22Rv1 (cell line): ENCODE data around the gene SV2C.

Source experiments
- H3K27ac ChIP-seq: fragments of 450-650 bp; 2 replicates; pipeline ENCODE4 v1.5.1; 2017
- ZFX ChIP-seq: fragments of 450-650 bp; IDR thresholded peaks from 2 replicates; pipeline ENCODE4 v1.6.1; 2017; ENCODE audit warnings: antibody characterized with exemption, borderline replicate concordance
- TF ChIP-seq, protein P1 (sequence below): fragments of 450-650 bp; IDR thresholded peaks from 2 replicates; pipeline ENCODE4 v1.5.1; 2017; ENCODE audit warnings: mild to moderate bottlenecking

Gene SV2C

DNA sequence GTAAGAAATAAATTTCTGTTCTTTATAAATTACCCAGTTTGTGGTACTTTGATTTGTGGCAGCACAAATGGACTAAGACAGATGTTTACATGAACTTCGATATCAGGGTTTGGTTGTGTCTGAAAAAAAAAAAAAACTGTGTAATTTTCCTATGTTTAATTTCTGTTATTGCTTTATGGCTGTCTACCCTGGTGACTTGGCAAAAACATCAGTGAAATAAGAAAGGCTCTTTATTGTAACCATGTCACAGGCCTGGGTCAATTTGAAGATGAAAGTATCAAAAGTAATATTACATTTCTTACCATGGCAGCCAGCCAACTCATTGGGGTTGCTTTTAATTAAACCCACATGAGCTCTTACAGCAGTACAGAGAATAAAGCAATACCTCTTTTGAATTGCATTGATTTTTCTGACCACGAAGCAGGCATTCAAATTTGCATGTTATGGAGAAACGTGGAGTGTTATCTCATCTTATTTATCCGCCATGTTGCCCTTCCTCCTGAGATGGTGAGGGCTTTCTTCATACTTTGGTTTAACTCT is 20.6 kb upstream of the SV2C start:
- TF ChIP-seq, protein P1, sequence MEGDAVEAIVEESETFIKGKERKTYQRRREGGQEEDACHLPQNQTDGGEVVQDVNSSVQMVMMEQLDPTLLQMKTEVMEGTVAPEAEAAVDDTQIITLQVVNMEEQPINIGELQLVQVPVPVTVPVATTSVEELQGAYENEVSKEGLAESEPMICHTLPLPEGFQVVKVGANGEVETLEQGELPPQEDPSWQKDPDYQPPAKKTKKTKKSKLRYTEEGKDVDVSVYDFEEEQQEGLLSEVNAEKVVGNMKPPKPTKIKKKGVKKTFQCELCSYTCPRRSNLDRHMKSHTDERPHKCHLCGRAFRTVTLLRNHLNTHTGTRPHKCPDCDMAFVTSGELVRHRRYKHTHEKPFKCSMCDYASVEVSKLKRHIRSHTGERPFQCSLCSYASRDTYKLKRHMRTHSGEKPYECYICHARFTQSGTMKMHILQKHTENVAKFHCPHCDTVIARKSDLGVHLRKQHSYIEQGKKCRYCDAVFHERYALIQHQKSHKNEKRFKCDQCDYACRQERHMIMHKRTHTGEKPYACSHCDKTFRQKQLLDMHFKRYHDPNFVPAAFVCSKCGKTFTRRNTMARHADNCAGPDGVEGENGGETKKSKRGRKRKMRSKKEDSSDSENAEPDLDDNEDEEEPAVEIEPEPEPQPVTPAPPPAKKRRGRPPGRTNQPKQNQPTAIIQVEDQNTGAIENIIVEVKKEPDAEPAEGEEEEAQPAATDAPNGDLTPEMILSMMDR = no peak
- no peak for TF ChIP-seq ZFX
- H3K27ac ChIP-seq = no peak overlapping the region

DNA sequence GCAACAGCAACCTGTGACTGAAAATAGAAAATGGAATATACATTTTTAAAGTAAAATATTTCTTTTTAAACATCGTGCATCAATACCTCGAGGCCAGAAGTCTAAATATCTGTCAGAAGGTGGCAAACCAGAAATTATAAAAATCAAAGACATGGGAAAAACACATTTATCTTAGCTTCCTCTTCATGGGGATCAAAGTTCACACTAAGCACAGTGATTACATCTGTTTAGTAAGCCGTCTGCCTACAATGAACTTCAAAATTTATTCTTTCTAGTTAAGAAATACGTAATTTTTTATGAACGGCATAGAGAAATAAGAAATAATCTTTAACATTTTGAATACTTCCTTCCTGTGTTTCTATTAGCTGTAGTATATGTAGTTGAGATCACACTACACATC is 17.9 kb upstream of the SV2C start:
- TF ChIP-seq ZFX = no peak
- TF ChIP-seq, protein P1 = no peak

DNA sequence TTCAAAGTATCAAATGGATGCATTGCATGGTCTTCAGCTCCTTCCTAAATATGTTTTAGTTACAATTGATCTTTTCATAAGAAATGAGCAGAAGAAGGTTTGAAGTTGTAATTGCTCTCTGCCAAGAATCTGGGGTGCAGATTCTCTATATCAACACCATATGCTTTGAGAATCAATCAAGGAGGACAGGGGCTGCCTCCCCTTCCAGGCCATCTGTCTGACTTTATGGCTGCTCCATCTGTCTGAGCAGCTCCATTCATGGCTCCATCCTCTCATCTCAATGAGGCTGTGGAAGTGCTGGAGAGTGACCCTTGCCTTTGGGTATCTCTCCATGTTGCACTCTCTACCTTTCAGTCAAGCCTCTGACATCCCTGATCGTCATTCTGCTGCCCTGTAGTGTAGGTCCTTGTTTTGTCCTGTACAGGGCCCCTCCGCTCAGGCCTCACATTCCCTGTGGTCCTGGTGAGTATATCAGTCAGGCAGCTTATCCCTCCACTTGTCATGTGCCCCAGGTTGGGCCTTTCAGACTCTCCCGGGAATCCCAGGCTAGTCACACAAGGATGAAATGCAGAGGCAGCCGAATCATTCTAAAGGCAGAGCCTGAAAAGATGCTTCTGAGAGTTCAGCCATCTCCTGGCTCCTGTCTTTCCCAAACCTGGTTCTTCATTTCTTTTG is 14.0 kb upstream of the SV2C start:
- H3K27ac ChIP-seq = no peak overlapping the region
- TF ChIP-seq, protein P1 = no peak
- no peak for TF ChIP-seq ZFX

More for the DNA sequence above, 17.9 kb upstream of the SV2C start:
- H3K27ac ChIP-seq = no peak overlapping the region

DNA sequence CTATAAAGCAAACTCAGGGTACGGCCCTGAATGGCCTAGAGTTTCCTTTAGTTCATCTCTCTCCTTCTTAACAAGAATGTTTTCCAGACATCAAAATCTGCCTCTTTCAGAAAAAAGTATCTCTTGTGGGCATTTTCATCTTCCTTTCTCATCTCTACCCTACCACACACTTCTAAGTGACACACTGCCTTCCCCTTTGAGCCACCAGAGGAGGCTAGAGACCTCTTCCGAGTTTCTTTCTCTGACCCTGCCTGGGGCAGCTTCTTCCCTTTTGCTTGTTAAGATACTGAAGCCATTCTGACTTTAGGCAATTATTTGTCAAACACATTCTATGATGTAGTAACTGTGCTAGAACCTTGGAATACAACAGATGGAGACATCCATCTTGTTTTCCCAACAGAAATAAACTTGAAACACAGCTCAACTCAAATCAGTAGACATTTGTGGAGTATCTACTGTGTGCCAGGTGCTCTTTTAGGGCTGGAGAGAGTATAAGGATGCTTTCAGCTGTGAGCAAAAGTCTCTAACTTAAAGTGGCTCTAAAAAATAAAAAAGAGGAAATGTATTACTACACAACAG is 8.6 kb upstream of the SV2C start:
- H3K27ac ChIP-seq = no peak overlapping the region
- no peak for TF ChIP-seq ZFX
- TF ChIP-seq, protein P1 = peak; percentile 61

DNA sequence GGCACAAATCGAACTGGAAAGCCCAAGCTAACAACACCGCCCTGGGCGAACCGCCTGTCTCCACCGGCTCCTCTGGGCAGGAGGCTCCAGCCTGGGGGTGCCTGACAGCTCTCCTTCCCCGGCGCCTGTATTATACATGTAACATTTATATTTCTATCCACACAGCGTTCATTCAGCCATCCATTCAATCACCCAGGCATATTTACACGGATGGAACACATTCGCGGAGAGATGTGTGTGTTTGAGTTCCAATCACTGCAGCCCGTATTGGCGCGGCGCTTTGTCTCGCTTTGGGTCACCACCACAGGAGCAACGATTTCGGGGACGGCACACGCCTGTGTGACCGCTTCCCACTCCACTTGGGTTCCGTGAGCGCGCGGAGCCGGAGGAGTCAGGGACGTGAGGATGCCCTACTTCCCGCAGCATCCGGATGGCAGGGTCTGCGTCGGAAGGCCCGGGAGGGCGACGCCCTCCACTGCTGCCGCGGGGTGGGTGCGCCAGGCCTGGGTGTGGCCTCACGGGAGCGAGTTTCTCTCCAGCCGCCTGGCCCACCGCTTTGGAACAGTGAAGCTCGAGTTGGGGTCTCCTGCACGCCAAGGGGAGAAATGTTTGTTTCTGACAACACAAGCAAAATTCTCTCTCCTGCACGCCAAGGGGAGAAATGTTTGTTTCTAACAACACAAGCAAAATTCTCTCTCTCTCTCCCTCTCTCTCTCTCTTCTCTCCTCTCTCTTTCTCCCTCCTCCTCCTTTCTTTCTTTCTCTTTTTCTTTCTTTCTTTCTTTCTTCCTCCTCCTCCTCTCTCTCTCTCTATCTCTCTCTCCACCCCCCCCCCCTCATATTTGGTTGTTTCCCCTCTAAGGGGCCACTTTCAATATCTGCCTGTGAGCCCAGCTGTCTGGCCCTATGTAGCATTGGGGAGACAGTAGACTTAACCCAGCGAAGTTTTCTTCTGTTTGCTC is 1.1 kb upstream of the SV2C start:
- no peak for TF ChIP-seq ZFX
- TF ChIP-seq, protein P1 = no peak
- H3K27ac ChIP-seq = no peak overlapping the region

DNA sequence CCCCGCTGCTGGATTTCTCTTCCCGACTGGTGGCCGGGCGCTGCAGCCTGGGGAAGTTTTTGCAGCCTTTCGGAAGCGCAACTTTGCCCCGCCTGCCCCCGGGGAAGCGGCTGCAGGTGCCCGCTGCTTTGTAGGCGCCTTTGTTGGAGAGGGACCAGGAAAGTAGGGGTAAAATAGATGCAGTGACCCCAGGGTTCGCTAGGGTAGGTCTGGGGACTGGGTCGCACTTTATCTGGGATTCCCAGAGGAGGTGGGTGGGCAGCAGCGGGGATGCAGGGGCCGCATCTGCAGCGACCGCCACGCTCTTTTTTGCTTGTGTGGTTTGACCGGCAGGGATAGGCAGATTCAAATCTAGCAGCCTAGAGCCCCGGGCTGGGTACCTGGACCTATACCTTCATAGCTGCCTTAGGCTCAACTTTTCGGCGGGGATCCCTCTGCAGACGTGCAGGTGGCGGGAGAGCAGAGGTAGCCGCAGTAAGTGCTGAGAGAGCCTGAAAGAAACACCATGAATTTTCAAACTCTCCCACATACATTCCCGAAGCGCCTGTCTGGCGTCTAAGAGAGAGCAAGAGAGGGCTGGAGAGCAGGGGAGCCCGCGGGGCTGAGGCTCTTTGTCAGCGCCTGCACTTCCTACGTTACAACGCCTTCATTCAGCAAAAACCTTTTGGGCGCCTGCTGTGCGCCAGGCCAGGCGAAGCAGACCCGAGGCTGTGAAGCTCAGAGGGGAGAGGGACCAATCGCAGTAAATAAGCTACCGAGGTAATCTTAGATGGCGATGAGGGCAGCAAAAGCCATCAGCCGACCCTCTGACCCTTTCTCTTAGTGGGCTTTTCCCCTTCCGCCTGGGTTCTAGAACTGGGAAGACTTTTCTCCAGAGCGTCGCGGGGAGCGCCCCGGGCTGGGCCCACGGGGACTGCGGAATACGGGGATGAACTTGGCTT is 642 bp downstream of the SV2C start:
- H3K27ac ChIP-seq = no peak overlapping the region
- TF ChIP-seq, protein P1 = no peak
- TF ChIP-seq ZFX = no peak
